GM12873 (cell line): Measurements from ENCODE around the gene KIAA1549.

ENCODE experiments used
- TF ChIP-seq, protein P1 (sequence below): IDR thresholded peaks from 2 replicates; pipeline ENCODE4 v1.5.1; 2012; ENCODE audit warnings: low read depth, mild to moderate bottlenecking, moderate library complexity, low read length, control low read depth; ENCODE audit not compliant: insufficient read depth; ENCODE audit errors: missing control alignments

KIAA1549 gene

DNA sequence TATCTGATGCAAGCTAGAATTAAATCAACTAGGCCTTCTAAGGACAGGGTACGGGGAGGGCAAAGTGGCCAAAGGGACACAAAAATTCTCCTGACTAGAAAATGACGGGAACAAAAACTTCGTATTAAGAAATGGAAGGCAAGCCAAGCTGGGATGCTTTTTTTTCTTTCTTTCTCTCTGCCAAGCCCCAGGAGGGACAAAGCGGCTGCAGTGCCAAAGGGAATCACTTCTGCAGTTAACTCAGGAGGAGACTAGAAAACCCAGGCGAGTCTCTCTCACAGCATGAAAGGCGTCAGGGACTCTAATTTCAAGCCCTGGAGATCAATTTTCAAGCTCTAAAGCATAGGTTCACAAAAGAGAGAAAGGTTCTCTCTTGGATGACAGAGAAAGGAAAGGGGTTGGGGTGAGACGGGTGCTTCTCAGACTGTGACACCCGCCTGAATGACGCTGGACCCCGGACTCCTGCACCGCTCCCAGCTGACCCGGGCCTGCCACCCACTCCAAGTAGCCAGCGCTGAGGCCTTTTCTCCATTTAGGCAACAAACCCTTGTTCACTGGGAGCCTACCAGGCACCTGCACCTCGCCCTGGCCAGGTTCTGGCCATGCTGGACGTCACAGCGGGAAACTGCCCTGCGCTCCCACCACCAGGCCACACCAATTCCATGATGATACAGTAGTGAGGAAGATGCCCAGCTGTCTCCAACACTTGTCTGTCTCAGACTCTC lies 56.5 kb downstream of the KIAA1549 start:
- TF ChIP-seq, protein P1, sequence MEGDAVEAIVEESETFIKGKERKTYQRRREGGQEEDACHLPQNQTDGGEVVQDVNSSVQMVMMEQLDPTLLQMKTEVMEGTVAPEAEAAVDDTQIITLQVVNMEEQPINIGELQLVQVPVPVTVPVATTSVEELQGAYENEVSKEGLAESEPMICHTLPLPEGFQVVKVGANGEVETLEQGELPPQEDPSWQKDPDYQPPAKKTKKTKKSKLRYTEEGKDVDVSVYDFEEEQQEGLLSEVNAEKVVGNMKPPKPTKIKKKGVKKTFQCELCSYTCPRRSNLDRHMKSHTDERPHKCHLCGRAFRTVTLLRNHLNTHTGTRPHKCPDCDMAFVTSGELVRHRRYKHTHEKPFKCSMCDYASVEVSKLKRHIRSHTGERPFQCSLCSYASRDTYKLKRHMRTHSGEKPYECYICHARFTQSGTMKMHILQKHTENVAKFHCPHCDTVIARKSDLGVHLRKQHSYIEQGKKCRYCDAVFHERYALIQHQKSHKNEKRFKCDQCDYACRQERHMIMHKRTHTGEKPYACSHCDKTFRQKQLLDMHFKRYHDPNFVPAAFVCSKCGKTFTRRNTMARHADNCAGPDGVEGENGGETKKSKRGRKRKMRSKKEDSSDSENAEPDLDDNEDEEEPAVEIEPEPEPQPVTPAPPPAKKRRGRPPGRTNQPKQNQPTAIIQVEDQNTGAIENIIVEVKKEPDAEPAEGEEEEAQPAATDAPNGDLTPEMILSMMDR: no peak

DNA sequence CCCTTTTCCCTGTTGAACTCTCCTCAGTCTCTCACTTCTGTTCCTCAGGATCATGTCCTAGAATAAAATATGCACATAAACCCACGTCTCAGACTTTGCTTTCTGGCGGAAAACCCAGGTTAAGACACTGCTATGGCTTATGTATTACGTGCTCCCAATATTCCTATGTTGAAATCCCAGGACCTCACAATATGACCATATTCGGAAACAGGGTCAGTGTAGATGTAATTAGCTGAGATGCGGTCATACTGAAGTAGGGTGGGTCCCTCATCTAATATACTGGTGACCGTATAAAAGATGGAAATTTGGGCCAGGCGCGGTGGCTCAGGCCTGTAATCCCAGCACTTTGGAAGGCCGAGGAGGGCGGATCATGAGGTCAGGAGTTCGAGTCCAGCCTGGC lies 59.9 kb downstream of the KIAA1549 start:
- TF ChIP-seq, protein P1: no peak

DNA sequence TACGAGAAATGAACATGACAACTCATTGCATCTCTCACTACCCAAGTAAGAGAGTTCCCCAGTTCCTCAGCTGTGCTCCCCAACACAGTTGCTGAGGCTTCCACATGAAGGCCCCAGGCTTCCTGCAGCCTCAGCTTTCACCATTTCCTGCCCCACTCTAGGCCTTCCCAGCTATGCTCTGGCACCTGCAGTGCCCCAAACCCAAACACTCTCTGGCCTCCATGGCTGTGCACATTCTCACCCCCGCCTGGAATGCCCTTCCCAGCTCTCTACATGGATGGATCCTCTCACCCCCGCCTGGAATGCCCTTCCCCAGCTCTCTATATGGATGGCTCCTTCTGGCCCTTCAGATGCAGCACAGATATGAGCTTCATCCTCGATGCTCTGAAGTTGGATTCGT lies 61.3 kb downstream of the KIAA1549 start:
- TF ChIP-seq, protein P1: no peak

DNA sequence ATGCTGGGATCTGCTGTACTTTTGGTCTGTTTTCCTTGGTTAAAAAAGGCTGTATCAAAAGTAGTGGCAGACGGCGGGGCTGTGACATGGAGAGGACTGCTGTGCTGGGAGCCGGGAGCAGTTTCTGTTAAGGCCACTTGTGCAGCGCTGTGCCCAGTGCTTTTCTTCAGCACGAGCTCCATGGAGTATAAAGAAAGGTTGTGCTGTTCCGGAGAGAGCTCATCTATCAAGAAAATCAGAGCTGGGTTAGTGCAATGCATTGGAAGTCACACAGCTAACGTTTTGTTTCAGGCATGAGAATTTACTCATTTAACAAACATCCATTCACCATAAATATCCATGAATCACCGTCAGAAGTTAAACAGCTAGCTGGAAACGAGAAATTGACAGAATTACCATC lies 62.0 kb downstream of the KIAA1549 start:
- TF ChIP-seq, protein P1: no peak

DNA sequence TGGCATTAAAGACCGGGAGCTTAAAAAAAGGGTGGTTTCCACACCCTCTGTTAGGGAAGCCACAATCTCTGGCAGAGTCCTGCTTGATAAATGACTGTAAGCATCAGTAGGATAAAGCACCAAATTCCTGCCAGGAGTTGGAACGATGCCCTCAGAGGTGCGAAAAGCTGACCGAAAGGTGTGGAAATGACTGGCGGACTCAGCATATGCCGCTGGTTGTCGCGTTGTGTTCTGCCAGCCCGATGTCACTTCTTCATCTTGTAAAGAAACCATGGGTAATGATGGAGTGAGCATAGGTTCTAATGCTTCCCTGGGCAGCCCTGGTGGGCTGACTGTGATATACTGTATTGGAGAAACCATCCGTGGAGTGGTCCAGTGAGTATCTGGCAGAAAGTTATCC lies 62.4 kb downstream of the KIAA1549 start:
- TF ChIP-seq, protein P1: no peak

DNA sequence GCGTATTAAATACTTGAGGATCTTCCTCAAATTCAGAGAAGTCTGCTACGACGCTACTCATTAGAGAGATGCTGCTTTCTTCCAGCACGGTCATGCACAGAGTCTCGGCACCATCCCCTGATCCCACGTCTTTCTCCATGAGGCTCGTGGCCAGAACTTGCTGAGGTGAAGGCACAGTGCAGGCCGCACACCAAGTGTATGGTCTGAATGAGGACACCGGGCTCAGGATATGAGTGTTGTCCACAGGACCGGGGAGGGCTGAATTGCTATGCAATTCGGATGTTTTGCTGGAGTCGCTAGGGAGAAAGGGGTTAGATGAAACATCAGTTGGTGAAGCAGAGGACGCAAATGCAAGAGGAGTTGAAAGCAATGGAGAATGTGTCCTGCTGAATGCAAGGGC lies 63.0 kb downstream of the KIAA1549 start:
- TF ChIP-seq, protein P1: no peak

DNA sequence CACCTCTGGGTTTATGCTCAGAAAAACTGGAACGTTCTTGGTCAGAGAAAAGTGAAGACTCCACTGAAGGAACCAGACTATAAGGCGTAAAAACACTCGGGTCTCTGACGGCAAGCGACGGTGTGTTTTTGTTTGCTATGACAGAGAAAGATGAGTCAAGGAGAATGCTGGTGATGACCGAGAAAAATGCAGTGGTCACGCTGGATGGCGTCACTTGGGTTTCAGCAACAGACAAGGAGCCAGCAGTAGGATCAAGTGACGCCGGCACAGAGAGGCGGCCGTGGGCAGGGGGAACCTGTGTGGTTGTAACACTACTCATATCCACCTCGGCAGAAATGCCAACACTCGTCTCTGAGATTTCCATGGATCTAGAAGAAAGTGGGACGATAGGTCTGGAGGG lies 63.4 kb downstream of the KIAA1549 start:
- TF ChIP-seq, protein P1: no peak

DNA sequence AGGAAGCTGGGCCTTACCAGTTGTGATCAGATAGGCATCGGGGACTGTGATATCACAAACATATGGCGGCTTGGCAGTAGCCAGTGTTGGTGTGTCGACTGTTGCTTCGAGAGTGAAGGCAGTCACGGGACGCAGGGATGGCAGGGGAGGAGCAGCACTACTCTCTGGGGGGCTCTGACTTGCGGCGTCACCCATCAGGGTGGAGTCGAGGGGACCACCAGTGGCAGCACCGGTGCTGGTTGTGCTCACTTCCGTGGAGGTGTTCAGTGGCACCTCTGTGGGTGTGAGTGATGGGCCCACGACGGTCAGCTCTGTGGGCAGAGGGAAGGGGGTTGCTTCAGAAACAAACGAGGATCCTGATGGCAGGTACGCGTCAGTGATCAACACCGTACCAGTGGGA lies 64.5 kb downstream of the KIAA1549 start:
- TF ChIP-seq, protein P1: no peak
